K562 (cell line): Measurements from ENCODE around the gene TNFRSF19. TPM values are rescaled to one million over a fixed set of nuclear protein-coding genes. Genes with fewer than 3 reads are reported as not detected.

Experiments
- ATAC-seq: fragments of 200-7000 bp; cut with Tn5 transposase; 3 replicates; pipeline ENCODE4 v1.9.1; 2020; ENCODE audit warnings: moderate library complexity
- BruUV-seq: library from RNA; stranded (reverse); fragments of 400-500 nt; replicated peaks from 2 replicates; lab custom pipeline; 2021; lab: Mats Ljungman, UMichigan
- CTCF ChIA-PET: fragments of 300-600 bp; formaldehyde crosslinking; extraction: SDS; loops from one replicate; lab custom pipeline; 2021; ENCODE audit warnings: low intra/inter-chr PET ratio; lab: Yijun Ruan, JAX
- POLR2A ChIA-PET: fragments of 300-600, 350-650 bp; sonication (Branson Sonifier 250); formaldehyde crosslinking; extraction: SDS; loops from one replicate; lab custom pipeline; 2021; ENCODE audit warnings: antibody characterized with exemption, inconsistent platforms; lab: Yijun Ruan, JAX
- DNase-seq, 4 experiments: peaks; one replicate each; pipeline versions ENCODE4 v3.0.0 to v3.0.0-alpha.2; 2011 to 2018; ENCODE audit warnings: low spot score in 3 of 4, mixed read lengths in 3 of 4; ENCODE audit errors: extremely low read depth in 1 of 4
- FAIRE-seq: peaks from 2 replicates; lab custom pipeline; 2011; peaks lifted over from hg19 to GRCh38; lab: Jason Lieb, UNC
- H2AFZ ChIP-seq: 2 replicates; pipeline ENCODE4 v1.6.0; 2011; ENCODE audit warnings: low read depth, low read length, control low read depth, inconsistent platforms
- H3K27ac ChIP-seq: fragments of 200-600 bp; 3 replicates; pipeline ENCODE4 v1.8.0; 2011; ENCODE audit warnings: low read depth, mild to moderate bottlenecking, control low read depth, inconsistent platforms, low read length, moderate library complexity, mixed read lengths; ENCODE audit errors: extremely low read depth
- H3K27me3 ChIP-seq, 2 experiments: fragments of 300-600 bp in 1 of 2; 2 replicates in 1 of 2; 3 replicates in 1 of 2; pipeline versions ENCODE4 v1.6.0 to v1.8.0; 2011; ENCODE audit warnings: inconsistent platforms in 2 of 2, low read length in 2 of 2, mild to moderate bottlenecking in 1 of 2, mixed read lengths in 1 of 2, moderate library complexity in 1 of 2; ENCODE audit not compliant: control insufficient read depth in 2 of 2, insufficient read depth in 2 of 2
- H3K36me3 ChIP-seq: fragments of 300-600 bp; 3 replicates; pipeline ENCODE4 v1.8.0; 2011; ENCODE audit warnings: mild to moderate bottlenecking, low read length, inconsistent platforms; ENCODE audit not compliant: control insufficient read depth, insufficient read depth
- H3K4me1 ChIP-seq, 2 experiments: fragments of 200-600 bp in 1 of 2; replicated peaks in 1 of 2; 2 replicates in 1 of 2; 3 replicates in 1 of 2; pipeline versions ENCODE4 v1.5.1 to v1.8.0; 2011; ENCODE audit warnings: inconsistent platforms in 2 of 2, low read length in 2 of 2, mild to moderate bottlenecking in 1 of 2, mixed read lengths in 1 of 2, moderate library complexity in 1 of 2; ENCODE audit not compliant: control insufficient read depth in 2 of 2, insufficient read depth in 2 of 2
- H3K4me2 ChIP-seq: 2 replicates; pipeline ENCODE4 v1.6.1; 2011; ENCODE audit warnings: low read length, control low read depth, inconsistent platforms, mixed read lengths; ENCODE audit not compliant: insufficient read depth
- H3K4me3 ChIP-seq: fragments of 200-600 bp; sonication (generic), shearing (Covaris generic); 2 replicates; pipeline ENCODE4 v1.5.1; 2016; ENCODE audit warnings: control low read depth, inconsistent platforms
- H3K79me2 ChIP-seq: fragments of 200-600 bp; 3 replicates; pipeline ENCODE4 v1.8.0; 2011; ENCODE audit warnings: low read length, inconsistent platforms; ENCODE audit not compliant: control insufficient read depth, insufficient read depth
- H3K9ac ChIP-seq, 2 experiments: 2 replicates each; pipeline versions ENCODE4 v1.6.0 to v1.6.1; 2011; ENCODE audit warnings: low read depth in 2 of 2, low read length in 2 of 2, control low read depth in 1 of 2, inconsistent platforms in 1 of 2, mild to moderate bottlenecking in 1 of 2, mixed read lengths in 1 of 2; ENCODE audit not compliant: insufficient read depth in 1 of 2
- H3K9me1 ChIP-seq: one replicate; pipeline ENCODE4 v1.6.0; 2011; ENCODE audit warnings: inconsistent platforms, mild to moderate bottlenecking, low read length, moderate library complexity; ENCODE audit not compliant: control insufficient read depth, insufficient read depth
- H3K9me3 ChIP-seq: replicated peaks from 2 replicates; pipeline ENCODE4 v1.5.1; 2011; ENCODE audit warnings: low read depth, low read length, inconsistent platforms; ENCODE audit not compliant: control insufficient read depth, insufficient read depth
- H4K20me1 ChIP-seq: replicated peaks from 2 replicates; pipeline ENCODE4 v1.6.1; 2011; ENCODE audit warnings: low read length, inconsistent platforms, mixed read lengths; ENCODE audit not compliant: control insufficient read depth, insufficient read depth
- C11orf30 ChIP-seq: fragments of 450-650 bp; IDR thresholded peaks from 2 replicates; pipeline ENCODE4 v1.6.1; 2016; ENCODE audit warnings: low read depth, mild to moderate bottlenecking
- CBX1 ChIP-seq: sonication (generic); IDR thresholded peaks from 2 replicates; pipeline ENCODE4 v1.6.1; 2016; ENCODE audit warnings: antibody characterized with exemption, low read depth, mild to moderate bottlenecking
- CSDE1 ChIP-seq, 2 experiments: fragments of 450-650 bp; IDR thresholded peaks; 2 replicates each; pipeline ENCODE4 v1.6.1; 2016; ENCODE audit warnings: mild to moderate bottlenecking in 1 of 2
- ELF2 ChIP-seq: fragments of 250-450 bp; sonication (Bioruptor Pico); IDR thresholded peaks from 2 replicates; pipeline ENCODE4 v1.5.0; 2021; ENCODE audit warnings: mild to moderate bottlenecking
- ESRRB ChIP-seq: fragments of 250-450 bp; sonication (Bioruptor Pico); IDR thresholded peaks from 2 replicates; pipeline ENCODE4 v1.5.0; 2020; ENCODE audit warnings: mild to moderate bottlenecking, moderate library complexity, borderline replicate concordance
- HNRNPK ChIP-seq: fragments of 200-400 bp; formaldehyde crosslinking; IDR thresholded peaks from one replicate; pipeline ENCODE4 v1.6.1; 2018; ENCODE audit warnings: mild to moderate bottlenecking, low read depth, low read length; ENCODE audit not compliant: poor library complexity, severe bottlenecking
- ILK ChIP-seq: fragments of 450-650 bp; IDR thresholded peaks from 2 replicates; pipeline ENCODE4 v1.6.1; 2016; ENCODE audit warnings: missing genetic modification characterization, low read depth, mild to moderate bottlenecking, missing compliant biosample characterization, moderate library complexity, borderline replicate concordance
- MCM2 ChIP-seq: fragments of 450-650 bp; IDR thresholded peaks from 2 replicates; pipeline ENCODE4 v1.6.1; 2017; ENCODE audit warnings: low read depth, mild to moderate bottlenecking
- MCM7 ChIP-seq, 2 experiments: fragments of 450-650 bp; IDR thresholded peaks; 2 replicates each; pipeline ENCODE4 v1.6.1; 2016 to 2018
- MYBL2 ChIP-seq, 2 experiments: fragments of 450-650 bp in 1 of 2; sonication (generic) in 1 of 2; formaldehyde crosslinking in 1 of 2; IDR thresholded peaks; 2 replicates each; pipeline versions ENCODE4 v1.6.1 to v1.8.1; 2017 to 2022; ENCODE audit warnings: borderline replicate concordance in 1 of 2, inconsistent platforms in 1 of 2, low read depth in 1 of 2, mild to moderate bottlenecking in 1 of 2, missing genetic modification reagents in 1 of 2, moderate library complexity in 1 of 2
- SMC3 ChIP-seq: conservative IDR thresholded peaks from 2 replicates; pipeline ENCODE4 v1.6.1; 2011; ENCODE audit warnings: low read depth, low read length, improper control_type of control experiment; ENCODE audit not compliant: insufficient read depth
- TSC22D4 ChIP-seq: fragments of 450-650 bp; IDR thresholded peaks from 2 replicates; pipeline ENCODE4 v1.6.1; 2016; ENCODE audit warnings: missing genetic modification characterization, missing biosample characterization, control low read depth
- ZNF133 ChIP-seq: fragments of 250-450 bp; sonication (Bioruptor Pico); IDR thresholded peaks from 2 replicates; pipeline ENCODE4 v1.4.0; 2020; ENCODE audit warnings: mild to moderate bottlenecking
- ZNF140 ChIP-seq: fragments of 250-450 bp; sonication (Bioruptor Pico); IDR thresholded peaks from 2 replicates; pipeline ENCODE4 v1.8.0; 2021; ENCODE audit warnings: moderate library complexity, mild to moderate bottlenecking, inconsistent platforms
- ZNF3 ChIP-seq: fragments of 250-450 bp; sonication (Bioruptor Pico); IDR thresholded peaks from 2 replicates; pipeline ENCODE4 v1.5.0; 2021; ENCODE audit warnings: mild to moderate bottlenecking, moderate library complexity
- ZNF436 ChIP-seq: fragments of 250-450, 450-650 bp; sonication (Bioruptor Pico); formaldehyde crosslinking; IDR thresholded peaks from 2 replicates; pipeline ENCODE4 v1.7.0; 2020; ENCODE audit warnings: mild to moderate bottlenecking
- ZNF584 ChIP-seq: fragments of 200-800 bp; sonication (Bioruptor generic); IDR thresholded peaks from 2 replicates; pipeline ENCODE4 v1.6.1; 2016; ENCODE audit warnings: low read depth, mild to moderate bottlenecking, missing genetic modification characterization, missing compliant biosample characterization
- WGBS: fragments of 100-300 bp; shearing (Covaris generic); methylation state at CpG from one replicate; pipeline ENCODE4 v1.1.6; 2016; ENCODE audit warnings: low coverage, mixed read lengths; ENCODE audit not compliant: insufficient coverage; ENCODE audit errors: missing lambda C conversion rate; 5-methylcytosine and 5-hydroxymethylcytosine counted together
- in situ Hi-C: fragments of 300-500 bp; cut with MboI; formaldehyde crosslinking; loops from 4 replicates; pipeline ENCODE4 v1.15.0; 2018; ENCODE audit warnings: inconsistent platforms, mixed read lengths
- intact Hi-C: fragments of 100-400 bp; cut with micrococcal nuclease; formaldehyde crosslinking; loops from 2 replicates; pipeline ENCODE4 v1.14.2; 2022
- polyA plus RNA-seq, 8 experiments: library from polyadenylated mRNA; depleted of rRNA in 4 of 8; stranded (reverse) in 5 of 8; unstranded in 3 of 8; fragments of >200 nt; fragmentation: Nextera tagmentation in 2 of 8; fragmentation: Illumina TruSeq in 1 of 8; extraction: Ambion mirVana in 2 of 8; extraction: Trizol in 1 of 8; gene quantifications; 2 replicates each; pipeline versions ENCODE4 v1.2.1 to v1.2.3, GENCODE V29; 2011 to 2014; ENCODE audit warnings: inconsistent platforms in 1 of 8, missing spikeins in 1 of 8
- total RNA-seq, 7 experiments: library from RNA; depleted of rRNA in 6 of 7; stranded (reverse); fragments of >200 nt in 6 of 7; fragmentation: Illumina TruSeq in 2 of 7; extraction: Trizol in 2 of 7; gene quantifications; 2 replicates each; pipeline versions ENCODE4 v1.2.1 to v1.2.3, GENCODE V29; 2011 to 2021; ENCODE audit warnings: low replicate concordance in 1 of 7

Gene TNFRSF19
- total and polyA plus RNA-seq, 9 of the 15 experiments (the other 6 are each of a cell fraction or from before 2014, with no cell fraction given): 0.01 to 0.07 TPM; not detected in 7

DNA sequence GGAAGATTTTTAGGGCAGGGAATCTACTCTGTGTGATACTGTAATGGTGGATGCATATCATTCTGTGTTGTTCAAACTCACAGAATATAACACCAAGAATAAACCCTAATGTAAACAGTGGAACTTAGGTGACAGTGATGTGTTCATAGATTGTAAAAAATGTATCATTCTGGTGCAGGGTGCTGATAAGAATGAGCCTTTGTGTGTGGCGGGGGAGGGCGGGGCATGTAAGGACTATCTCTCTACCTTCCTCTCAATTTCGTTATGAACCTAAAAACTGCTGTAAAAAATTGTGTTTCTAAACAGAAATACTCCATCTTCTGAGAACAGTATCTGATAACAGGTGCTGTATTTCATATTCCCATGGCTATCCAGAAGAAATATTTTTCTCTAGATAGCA is 35.6 kb downstream of the TNFRSF19 start:
- H3K9ac ChIP-seq: no peak overlapping the region
- H4K20me1 ChIP-seq: no peaks in the 10 kb centered on the region
- H3K9me1 ChIP-seq: no peaks in the 10 kb centered on the region
- no peaks in the 10 kb centered on the region for H3K4me1 ChIP-seq
- no peak overlapping the region; the same call in 1 of the 2 replicates for H3K4me2 ChIP-seq
- peaks cover 0 to 5% of the 10 kb centered on the region in 2 experiments; a peak in 1 of 5 replicates for H3K27me3 ChIP-seq
- in situ Hi-C loops (no loop called here), intact Hi-C loops (no loop called here)
- ChIA-PET CTCF (no interaction called here), POLR2A (no interaction called here)
- H3K4me3 ChIP-seq: no peak overlapping the region
- no peaks in the 10 kb centered on the region for H3K36me3 ChIP-seq
- no peaks in the 10 kb centered on the region for H3K9me3 ChIP-seq
- H3K27ac ChIP-seq: no peak overlapping the region
- DNase-seq: peak in 1 of 4 experiments; percentile 6
- no peak for ATAC-seq
- FAIRE-seq: no peak
- no peaks in the 10 kb centered on the region for H3K79me2 ChIP-seq
- WGBS: 0% methylated on average over 1 of the region's 3 CpGs
- no peak overlapping the region for H2AFZ ChIP-seq
- BruUV-seq: no TSS peak
- TF ChIP-seq ZNF140 (CRISPR knock-in tag): no peak
- no peak for TF ChIP-seq SMC3
- TF ChIP-seq MCM2: no peak
- no peak for TF ChIP-seq MYBL2 (IDR thresholded peaks at IDR 0.05; ENCODE audit: low read depth)
- TF ChIP-seq MYBL2 (CRISPR knock-in tag; IDR thresholded peaks at IDR 0.05; ENCODE audit: borderline replicate concordance): no peak
- TF ChIP-seq ZNF3: no peak
- TF ChIP-seq ILK: no peak
- TF ChIP-seq TSC22D4 (tag): no peak
- no peak for TF ChIP-seq ESRRB (CRISPR knock-in tag)
- TF ChIP-seq ZNF584 (CRISPR knock-in tag): no peak
- no peak for TF ChIP-seq ZNF133 (CRISPR knock-in tag)
- TF ChIP-seq C11orf30: no peak
- TF ChIP-seq HNRNPK: no peak
- no peak for TF ChIP-seq CBX1
- no peak for TF ChIP-seq ELF2 (CRISPR knock-in tag)
- no peak for TF ChIP-seq CSDE1 (IDR thresholded peaks at IDR 0.05)
- TF ChIP-seq MCM7 (IDR thresholded peaks at IDR 0.05): no peak
- no peak for TF ChIP-seq ZNF436 (CRISPR knock-in tag)
